ENCODE data around the gene SYT11. TPM values are rescaled to one million over a fixed set of nuclear protein-coding genes. Genes with fewer than 3 reads are reported as not detected.
"Not testable (repeated sequence)": the region's sequence is repeated elsewhere in the genome, so short reads cannot be mapped to it uniquely, and the experiment has no call there.

SYT11 gene
- total and polyA plus RNA-seq, 4 donors = 0.49 to 1.2 (median 0.76) TPM

DNA sequence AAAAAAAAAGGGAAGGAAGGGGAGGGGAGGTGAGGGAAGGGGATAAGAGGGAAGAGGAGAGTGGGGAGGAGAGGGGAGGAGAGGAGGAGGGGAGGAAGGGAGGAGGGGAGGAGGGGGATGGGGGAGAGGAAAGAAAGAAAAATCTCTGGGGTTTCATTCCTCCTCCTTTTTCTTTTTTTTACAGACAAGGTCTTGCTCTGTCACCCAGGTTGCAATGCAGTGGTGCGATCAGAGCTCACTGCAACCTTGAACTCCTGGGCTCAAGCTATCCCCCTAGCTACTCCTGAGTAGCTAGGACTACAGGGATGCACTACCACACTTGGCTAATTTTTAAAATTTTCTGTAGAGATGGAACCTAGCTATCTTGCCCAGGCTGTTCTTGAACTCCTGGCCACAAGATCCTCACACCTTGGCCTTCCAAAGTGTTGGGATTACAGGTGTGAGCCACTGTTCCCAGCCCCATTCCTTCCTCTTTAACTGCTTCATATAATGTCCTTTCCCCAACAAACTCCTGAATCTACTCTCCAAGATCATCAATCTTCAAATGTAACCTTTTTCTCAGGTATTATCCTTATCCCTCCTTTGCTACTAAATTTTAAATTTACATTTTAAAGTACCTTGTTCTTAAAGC, 25.6 kb upstream of the SYT11 start (continued):
- TF ChIP-seq GABPA (IDR thresholded peaks at IDR 0.05 in 1 of 2, conservative IDR thresholded peaks at IDR 0.05 in 1 of 2) (no peak), FOXA2 (IDR thresholded peaks at IDR 0.05) (no peak), NR2F2 (IDR thresholded peaks at IDR 0.05) (no peak)

DNA sequence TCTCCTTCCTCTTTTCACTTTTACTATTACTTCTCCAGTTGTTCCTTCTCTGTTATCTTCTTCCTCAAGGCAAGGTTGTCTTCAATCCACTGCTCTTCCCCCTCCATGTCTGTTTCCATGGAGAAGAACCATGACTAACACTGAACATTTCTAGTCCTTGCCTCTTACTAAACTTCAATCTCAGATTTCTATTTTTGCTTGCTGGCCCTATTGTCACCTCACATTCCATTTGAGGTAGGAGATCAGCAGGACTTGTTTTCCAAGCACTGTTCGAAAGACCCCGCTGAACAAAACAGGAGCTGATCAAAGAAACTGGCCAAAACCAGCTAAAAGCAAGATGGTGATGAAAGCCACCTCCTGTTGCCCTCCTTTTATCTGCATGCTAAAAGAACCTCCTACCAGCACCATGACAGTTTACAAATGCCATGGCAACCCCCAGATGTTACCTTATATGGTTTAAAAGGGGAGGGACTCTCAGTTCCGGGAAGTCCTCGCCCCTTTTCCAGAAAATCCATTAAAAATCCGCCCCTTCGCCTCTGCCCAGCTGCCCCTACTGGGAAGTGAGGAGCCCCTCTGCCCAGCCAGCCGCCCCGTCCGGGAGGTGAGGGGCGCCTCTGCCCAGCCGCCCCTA, 25.0 kb upstream of the SYT11 start:
- H3K36me3 ChIP-seq (ENCODE audit: control insufficient read depth in 4 of 4, insufficient read depth in 3 of 4, low read depth in 1 of 4, low read length in 3 of 4) = peaks cover 0 to 3% (median 0%) of the 10 kb centered on the region in 4 donors
- no peak for DNase-seq (ENCODE audit: low spot score)
- no peak for TF ChIP-seq HNF4G (IDR thresholded peaks at IDR 0.05)
- no peak for TF ChIP-seq FOXA2 (IDR thresholded peaks at IDR 0.05)
- no peak for TF ChIP-seq HNF4A (conservative IDR thresholded peaks at IDR 0.05)
- TF ChIP-seq, protein P1, sequence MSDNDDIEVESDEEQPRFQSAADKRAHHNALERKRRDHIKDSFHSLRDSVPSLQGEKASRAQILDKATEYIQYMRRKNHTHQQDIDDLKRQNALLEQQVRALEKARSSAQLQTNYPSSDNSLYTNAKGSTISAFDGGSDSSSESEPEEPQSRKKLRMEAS (IDR thresholded peaks at IDR 0.05) = no peak
- TF ChIP-seq NR2F2 (IDR thresholded peaks at IDR 0.05) = no peak
- TF ChIP-seq GABPA (IDR thresholded peaks at IDR 0.05 in 1 of 2, conservative IDR thresholded peaks at IDR 0.05 in 1 of 2) = no peak

DNA sequence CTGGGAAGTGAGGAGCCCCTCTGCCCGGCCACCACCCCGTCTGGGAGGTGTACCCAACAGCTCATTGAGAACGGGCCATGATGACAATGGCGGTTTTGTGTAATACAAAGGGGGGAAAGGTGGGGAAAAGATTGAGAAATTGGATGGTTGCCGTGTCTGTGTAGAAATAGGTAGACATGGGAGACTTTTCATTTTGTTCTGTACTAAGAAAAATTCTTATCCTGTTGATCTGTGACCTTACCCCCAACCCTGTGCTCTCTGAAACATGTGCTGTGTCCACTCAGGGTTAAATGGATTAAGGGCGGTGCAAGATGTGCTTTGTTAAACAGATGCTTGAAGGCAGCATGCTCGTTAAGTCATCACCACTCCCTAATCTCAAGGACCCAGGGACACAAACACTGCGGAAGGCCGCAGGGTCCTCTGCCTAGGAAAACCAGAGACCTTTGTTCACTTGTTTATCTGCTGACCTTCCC, 24.4 kb upstream of the SYT11 start:
- not testable (repeated sequence) for H3K27me3 ChIP-seq (ENCODE audit: control insufficient read depth in 4 of 4, insufficient read depth in 4 of 4, low read length in 3 of 4); H3K4me1 ChIP-seq (ENCODE audit: control insufficient read depth in 4 of 4, insufficient read depth in 4 of 4, low read length in 3 of 4); H3K9ac ChIP-seq (ENCODE audit: low read depth in 1 of 2, low read length in 2 of 2); H3K4me3 ChIP-seq (ENCODE audit: low read depth in 1 of 3, low read length in 3 of 3); H3K27ac ChIP-seq (ENCODE audit: low read depth in 1 of 2, low read length in 2 of 2); DNase-seq (ENCODE audit: low spot score); H3K9me3 ChIP-seq (ENCODE audit: control insufficient read depth in 4 of 4, low read length in 3 of 4); H3K36me3 ChIP-seq (ENCODE audit: control insufficient read depth in 4 of 4, insufficient read depth in 3 of 4, low read depth in 1 of 4, low read length in 3 of 4)
- WGBS = 90% methylated on average over 9 of the region's 9 CpGs

More for the DNA sequence above, 25.0 kb upstream of the SYT11 start:
- Histone ChIP-seq H3K9ac (ENCODE audit: low read depth in 1 of 2, low read length in 2 of 2) (no peak overlapping the region), H3K4me1 (ENCODE audit: control insufficient read depth in 4 of 4, insufficient read depth in 4 of 4, low read length in 3 of 4) (no peaks in the 10 kb centered on the region), H3K4me3 (ENCODE audit: low read depth in 1 of 3, low read length in 3 of 3) (no peak overlapping the region), H3K27ac (ENCODE audit: low read depth in 1 of 2, low read length in 2 of 2) (no peak overlapping the region), H3K9me3 (ENCODE audit: control insufficient read depth in 4 of 4, low read length in 3 of 4) (no peaks in the 10 kb centered on the region), H3K27me3 (ENCODE audit: control insufficient read depth in 4 of 4, insufficient read depth in 4 of 4, low read length in 3 of 4) (no peaks in the 10 kb centered on the region)
- 98% methylated on average over 11 of the region's 11 CpGs for WGBS

GRCh38 chr1:155835548-155835947, 23.8 kb upstream of the SYT11 start:
- Histone ChIP-seq H3K4me3 (ENCODE audit: low read depth in 1 of 3, low read length in 3 of 3) (no peak overlapping the region), H3K9me3 (ENCODE audit: control insufficient read depth in 4 of 4, low read length in 3 of 4) (no peaks in the 10 kb centered on the region), H3K27ac (ENCODE audit: low read depth in 1 of 2, low read length in 2 of 2) (no peak overlapping the region), H3K27me3 (ENCODE audit: control insufficient read depth in 4 of 4, insufficient read depth in 4 of 4, low read length in 3 of 4) (no peaks in the 10 kb centered on the region), H3K9ac (ENCODE audit: low read depth in 1 of 2, low read length in 2 of 2) (no peak overlapping the region), H3K4me1 (ENCODE audit: control insufficient read depth in 4 of 4, insufficient read depth in 4 of 4, low read length in 3 of 4) (no peaks in the 10 kb centered on the region), H3K36me3 (ENCODE audit: control insufficient read depth in 4 of 4, insufficient read depth in 3 of 4, low read depth in 1 of 4, low read length in 3 of 4) (peaks cover 0 to 3% (median 0%) of the 10 kb centered on the region in 4 donors)
- DNase-seq (ENCODE audit: low spot score) = no peak
- 96% methylated on average over 6 of the region's 6 CpGs for WGBS
- no peak for TF ChIP-seq CTCF (IDR thresholded peaks at IDR 0.05; ENCODE audit: low read depth, low read length, missing input control)
- TF ChIP-seq RAD21 (IDR thresholded peaks at IDR 0.05) = no peak
- TF ChIP-seq, protein P1 (IDR thresholded peaks at IDR 0.05) = no peak
- TF ChIP-seq FOXA1 (IDR thresholded peaks at IDR 0.05) = no peak
- TF ChIP-seq FOXA2 (IDR thresholded peaks at IDR 0.05) = no peak
- no peak for TF ChIP-seq YY1 (IDR thresholded peaks at IDR 0.05)
- TF ChIP-seq TAF1 (conservative IDR thresholded peaks at IDR 0.05) = no peak
- TF ChIP-seq HNF4A (conservative IDR thresholded peaks at IDR 0.05) = no peak
- TF ChIP-seq, protein P2, sequence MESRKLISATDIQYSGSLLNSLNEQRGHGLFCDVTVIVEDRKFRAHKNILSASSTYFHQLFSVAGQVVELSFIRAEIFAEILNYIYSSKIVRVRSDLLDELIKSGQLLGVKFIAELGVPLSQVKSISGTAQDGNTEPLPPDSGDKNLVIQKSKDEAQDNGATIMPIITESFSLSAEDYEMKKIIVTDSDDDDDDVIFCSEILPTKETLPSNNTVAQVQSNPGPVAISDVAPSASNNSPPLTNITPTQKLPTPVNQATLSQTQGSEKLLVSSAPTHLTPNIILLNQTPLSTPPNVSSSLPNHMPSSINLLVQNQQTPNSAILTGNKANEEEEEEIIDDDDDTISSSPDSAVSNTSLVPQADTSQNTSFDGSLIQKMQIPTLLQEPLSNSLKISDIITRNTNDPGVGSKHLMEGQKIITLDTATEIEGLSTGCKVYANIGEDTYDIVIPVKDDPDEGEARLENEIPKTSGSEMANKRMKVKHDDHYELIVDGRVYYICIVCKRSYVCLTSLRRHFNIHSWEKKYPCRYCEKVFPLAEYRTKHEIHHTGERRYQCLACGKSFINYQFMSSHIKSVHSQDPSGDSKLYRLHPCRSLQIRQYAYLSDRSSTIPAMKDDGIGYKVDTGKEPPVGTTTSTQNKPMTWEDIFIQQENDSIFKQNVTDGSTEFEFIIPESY (IDR thresholded peaks at IDR 0.05) = no peak
- TF ChIP-seq RXRA (IDR thresholded peaks at IDR 0.05) = no peak
